A673 (cell line): ENCODE results near the gene TMEM108. TPM values are rescaled to one million over a fixed set of nuclear protein-coding genes. Genes with fewer than 3 reads are reported as not detected.

Experiments
- BruUV-seq: library from RNA; stranded (reverse); fragments of 400-500 nt; replicated peaks from 2 replicates; lab custom pipeline; 2021; lab: Mats Ljungman, UMichigan
- CTCF ChIA-PET: fragments of 300-600 bp; sonication (Branson Sonifier 250); formaldehyde crosslinking; loops from one replicate; lab custom pipeline; 2022; ENCODE audit warnings: antibody characterized with exemption; lab: Charles Lee
- POLR2A ChIA-PET: fragments of 300-600 bp; sonication (Branson Sonifier 250); formaldehyde crosslinking; loops from one replicate; lab custom pipeline; 2022; ENCODE audit warnings: antibody characterized with exemption; ENCODE audit not compliant: low non-redundant PET; lab: Charles Lee
- DNase-seq: peaks from one replicate; pipeline ENCODE4 v3.0.0-alpha.2; 2015; ENCODE audit warnings: low spot score
- H3K27ac ChIP-seq: fragments of 200-600 bp; sonication (generic); 2 replicates; pipeline ENCODE4 v1.5.1; 2016; ENCODE audit warnings: mixed run types, low read depth, mild to moderate bottlenecking, mixed read lengths, antibody characterized with exemption, low read length; ENCODE audit not compliant: poor library complexity, severe bottlenecking
- H3K27me3 ChIP-seq: fragments of 200-600 bp; sonication (generic); replicated peaks from 2 replicates; pipeline ENCODE4 v1.6.1; 2017; ENCODE audit warnings: mixed run types, low read depth, mild to moderate bottlenecking, mixed read lengths, antibody characterized with exemption, low read length; ENCODE audit not compliant: insufficient read depth, poor library complexity
- H3K36me3 ChIP-seq: fragments of 200-600 bp; sonication (generic); 2 replicates; pipeline ENCODE4 v1.6.1; 2016; ENCODE audit warnings: mixed run types, mild to moderate bottlenecking, mixed read lengths, antibody characterized with exemption, low read length; ENCODE audit not compliant: insufficient read depth, poor library complexity, severe bottlenecking
- H3K4me1 ChIP-seq: fragments of 200-600 bp; sonication (generic); 2 replicates; pipeline ENCODE4 v1.6.1; 2017; ENCODE audit warnings: mixed run types, mild to moderate bottlenecking, mixed read lengths, antibody characterized with exemption, low read length; ENCODE audit not compliant: insufficient read depth, poor library complexity, severe bottlenecking
- H3K4me3 ChIP-seq: fragments of 200-600 bp; sonication (generic); 2 replicates; pipeline ENCODE4 v1.5.1; 2016; ENCODE audit warnings: low read depth, mixed run types, mild to moderate bottlenecking, mixed read lengths, low read length; ENCODE audit not compliant: poor library complexity, severe bottlenecking
- H3K9me3 ChIP-seq: fragments of 200-600 bp; sonication (generic); 2 replicates; pipeline ENCODE4 v1.6.1; 2016; ENCODE audit warnings: mixed run types, low read depth, mild to moderate bottlenecking, mixed read lengths, antibody characterized with exemption, low read length; ENCODE audit not compliant: poor library complexity, severe bottlenecking
- CTCF ChIP-seq: fragments of 300-800, 200-600 bp; sonication (generic); conservative IDR thresholded peaks from 2 replicates; pipeline ENCODE4 v1.5.1; 2017; ENCODE audit warnings: low read depth, mild to moderate bottlenecking, antibody characterized with exemption, low read length, moderate library complexity, mixed read lengths
- EZH2 ChIP-seq: fragments of 200-600 bp; sonication (generic); IDR thresholded peaks from 2 replicates; pipeline ENCODE4 v1.6.1; 2017; ENCODE audit warnings: borderline replicate concordance, low read depth, mild to moderate bottlenecking, mixed read lengths, antibody characterized with exemption, low read length; ENCODE audit not compliant: poor library complexity, severe bottlenecking
- intact Hi-C: fragments of 100-400 bp; cut with micrococcal nuclease; formaldehyde crosslinking; loops from one replicate; pipeline ENCODE4 v1.10.0; 2022; ENCODE audit not compliant: unreplicated experiment
- total RNA-seq: library from RNA; stranded (reverse); gene quantifications from 2 replicates; pipeline ENCODE4 v1.2.3, GENCODE V29; 2021

The TMEM108 gene
- total RNA-seq, 1 experiment from 2014 or later = 0.30 TPM

- BruUV-seq = no TSS peak
Observed at GRCh38 chr3:133258358-133258757, 220.2 kb downstream of the TMEM108 start.

GRCh38 chr3:133259767-133260166, 221.6 kb downstream of the TMEM108 start:
- Histone ChIP-seq H3K4me3 (no peak overlapping the region), H3K27me3 (peaks cover 35% of the 10 kb centered on the region), H3K9me3 (no peaks in the 10 kb centered on the region), H3K27ac (no peak overlapping the region), H3K36me3 (no peaks in the 10 kb centered on the region), H3K4me1 (peaks cover 18% of the 10 kb centered on the region)
- intact Hi-C loops = no loop called here
- POLR2A ChIA-PET = no interaction called here
- BruUV-seq = no TSS peak
- TF ChIP-seq EZH2 (no peak), CTCF (no peak)
- CTCF ChIA-PET = no interaction called here
- DNase-seq = no peak

More at GRCh38 chr3:133258358-133258757, 220.2 kb downstream of the TMEM108 start:
- TF ChIP-seq EZH2 (no peak), CTCF (no peak)
- DNase-seq = no peak
- POLR2A ChIA-PET = no interaction called here
- H3K36me3 ChIP-seq = no peaks in the 10 kb centered on the region
- H3K4me3 ChIP-seq = no peak overlapping the region
- no peak overlapping the region for H3K27ac ChIP-seq
- peaks cover 18% of the 10 kb centered on the region for H3K4me1 ChIP-seq
- intact Hi-C loops = no loop called here
- no peaks in the 10 kb centered on the region for H3K9me3 ChIP-seq
- H3K27me3 ChIP-seq = peaks cover 24% of the 10 kb centered on the region
- CTCF ChIA-PET = no interaction called here

- H3K9me3 ChIP-seq = no peaks in the 10 kb centered on the region
- no peaks in the 10 kb centered on the region for H3K36me3 ChIP-seq
- TF ChIP-seq EZH2 = no peak
- no peak overlapping the region for H3K27ac ChIP-seq
- ChIA-PET CTCF (no interaction called here), POLR2A (no interaction called here)
- intact Hi-C loops = no loop called here
- H3K4me1 ChIP-seq = peaks cover 9% of the 10 kb centered on the region
- peaks cover 44% of the 10 kb centered on the region for H3K27me3 ChIP-seq
- no peak overlapping the region for H3K4me3 ChIP-seq
- no TSS peak for BruUV-seq
- DNase-seq = no peak
Observed at GRCh38 chr3:133262333-133262732, 224.1 kb downstream of the TMEM108 start.

GRCh38 chr3:133264920-133265319, 226.7 kb downstream of the TMEM108 start:
- intact Hi-C loops = no loop called here
- Histone ChIP-seq H3K4me1 (no peaks in the 10 kb centered on the region), H3K27me3 (peaks cover 44% of the 10 kb centered on the region), H3K4me3 (no peak overlapping the region), H3K9me3 (no peaks in the 10 kb centered on the region), H3K36me3 (no peaks in the 10 kb centered on the region), H3K27ac (no peak overlapping the region)
- TF ChIP-seq EZH2 = no peak
- no peak for TF ChIP-seq CTCF
- BruUV-seq = no TSS peak
- no peak for DNase-seq
- ChIA-PET CTCF (no interaction called here), POLR2A (no interaction called here)
